Mesendoderm (in vitro differentiated cells): ENCODE results near the gene RAPGEF2.

Experiments used
- DNase-seq: peaks from one replicate; pipeline ENCODE4 v3.0.0; 2013
- H2AK5ac ChIP-seq: 2 replicates; pipeline ENCODE4 v1.6.1; 2013; ENCODE audit warnings: low read length, inconsistent platforms
- H2BK120ac ChIP-seq: 2 replicates; pipeline ENCODE4 v1.6.1; 2013; ENCODE audit warnings: low read depth, mild to moderate bottlenecking, low read length, moderate library complexity, mixed read lengths
- H2BK15ac ChIP-seq: replicated peaks from 2 replicates; pipeline ENCODE4 v1.6.1; 2013; ENCODE audit warnings: low read depth, mild to moderate bottlenecking, moderate library complexity
- H2BK5ac ChIP-seq: 2 replicates; pipeline ENCODE4 v1.6.1; 2013; ENCODE audit warnings: low read length, inconsistent platforms
- H3K18ac ChIP-seq: 2 replicates; pipeline ENCODE4 v1.6.1; 2013; ENCODE audit warnings: mild to moderate bottlenecking, low read length, mixed read lengths
- H3K23ac ChIP-seq: one replicate; pipeline ENCODE4 v1.6.1; 2013; ENCODE audit warnings: low read length
- H3K27ac ChIP-seq: 2 replicates; pipeline ENCODE4 v1.5.1; 2013; ENCODE audit warnings: low read depth, mild to moderate bottlenecking, inconsistent platforms, low read length, moderate library complexity
- H3K27me3 ChIP-seq: 2 replicates; pipeline ENCODE4 v1.6.1; 2013; ENCODE audit warnings: low read length, control low read depth, mild to moderate bottlenecking, inconsistent platforms; ENCODE audit not compliant: insufficient read depth, poor library complexity
- H3K36me3 ChIP-seq: 2 replicates; pipeline ENCODE4 v1.6.1; 2013; ENCODE audit warnings: low read length, inconsistent platforms; ENCODE audit not compliant: control insufficient read depth, insufficient read depth
- H3K4ac ChIP-seq: one replicate; pipeline ENCODE4 v1.6.1; 2013; ENCODE audit warnings: low read depth, mild to moderate bottlenecking, low read length, moderate library complexity
- H3K4me1 ChIP-seq: 2 replicates; pipeline ENCODE4 v1.6.1; 2013; ENCODE audit warnings: low read depth, low read length, inconsistent platforms; ENCODE audit not compliant: control insufficient read depth
- H3K4me2 ChIP-seq: 2 replicates; pipeline ENCODE4 v1.6.1; 2013; ENCODE audit warnings: low read length
- H3K4me3 ChIP-seq: 2 replicates; pipeline ENCODE4 v1.5.1; 2013; ENCODE audit warnings: mild to moderate bottlenecking, low read length
- H3K56ac ChIP-seq: one replicate; pipeline ENCODE4 v1.6.1; 2013; ENCODE audit warnings: low read length
- H3K79me1 ChIP-seq: 2 replicates; pipeline ENCODE4 v1.6.1; 2013; ENCODE audit warnings: low read length, inconsistent platforms
- H3K79me2 ChIP-seq: 2 replicates; pipeline ENCODE4 v1.6.1; 2013; ENCODE audit warnings: mild to moderate bottlenecking, low read length; ENCODE audit not compliant: control insufficient read depth, insufficient read depth
- H3K9ac ChIP-seq: 2 replicates; pipeline ENCODE4 v1.6.1; 2013; ENCODE audit warnings: low read length, inconsistent platforms
- H4K5ac ChIP-seq: one replicate; pipeline ENCODE4 v1.6.1; 2013; ENCODE audit warnings: low read length
- H4K8ac ChIP-seq: one replicate; pipeline ENCODE4 v1.6.1; 2013; ENCODE audit warnings: low read depth, mild to moderate bottlenecking, control low read depth, low read length, moderate library complexity
- WGBS: extraction: QIAGEN DNeasy Blood & Tissue Kit; methylation state at CpG from one replicate; pipeline ENCODE4 v1.1.7; 2013; ENCODE audit warnings: low lambda C conversion rate, missing lambda C conversion rate; ENCODE audit not compliant: insufficient coverage; ENCODE audit errors: extremely low coverage; 5-methylcytosine and 5-hydroxymethylcytosine counted together

RAPGEF2 gene

DNA sequence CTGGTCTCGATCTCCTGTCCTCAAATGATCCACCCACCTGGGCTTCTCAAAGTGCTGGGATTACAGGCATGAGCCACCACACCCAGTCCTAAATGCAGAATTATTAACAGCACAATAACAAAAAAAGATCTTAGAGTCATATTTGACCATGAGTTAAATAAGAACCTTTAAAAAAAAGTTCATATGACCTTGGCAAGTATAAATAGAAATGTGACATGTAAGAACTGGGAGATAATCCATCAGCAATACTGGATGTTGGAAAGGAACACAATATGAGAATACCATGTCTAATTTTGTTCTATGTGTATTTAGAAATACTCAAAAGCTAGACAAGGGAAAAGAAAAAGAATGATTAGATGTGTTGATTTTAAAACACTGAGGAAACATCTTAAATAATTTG is 231.6 kb downstream of the RAPGEF2 start:
- Histone ChIP-seq H3K56ac (no peak overlapping the region), H3K23ac (no peak overlapping the region), H3K27ac (no peak overlapping the region), H3K4ac (no peak overlapping the region), H2BK5ac (no peak overlapping the region), H3K36me3 (peaks cover 3% of the 10 kb centered on the region), H3K79me1 (no peaks in the 10 kb centered on the region), H2AK5ac (no peak overlapping the region), H3K4me2 (no peak overlapping the region), H3K27me3 (no peaks in the 10 kb centered on the region), H4K5ac (no peak overlapping the region), H3K4me1 (no peaks in the 10 kb centered on the region), H3K4me3 (no peak overlapping the region), H4K8ac (no peak overlapping the region), H2BK15ac (no peak overlapping the region), H2BK120ac (no peak overlapping the region), H3K79me2 (no peaks in the 10 kb centered on the region), H3K9ac (no peak overlapping the region), H3K18ac (no peak overlapping the region)
- no peak for DNase-seq
- WGBS, result no CpG with 5 or more reads among the region's 1 CpG

- no peaks in the 10 kb centered on the region for H3K4me1 ChIP-seq
- no peak overlapping the region for H2AK5ac ChIP-seq
- H4K5ac ChIP-seq, result no peak overlapping the region
- no peak overlapping the region for H2BK120ac ChIP-seq
- H3K56ac ChIP-seq, result no peak overlapping the region
- H3K79me1 ChIP-seq, result no peaks in the 10 kb centered on the region
- H3K27ac ChIP-seq, result no peak overlapping the region
- no peak overlapping the region for H3K4ac ChIP-seq
- no peaks in the 10 kb centered on the region for H3K27me3 ChIP-seq
- no peaks in the 10 kb centered on the region for H3K79me2 ChIP-seq
- no peak overlapping the region for H4K8ac ChIP-seq
- H3K4me3 ChIP-seq, result no peak overlapping the region
- no peak for DNase-seq
- WGBS, result no CpG with 5 or more reads among the region's 2 CpGs
- no peak overlapping the region for H3K23ac ChIP-seq
- no peak overlapping the region for H3K4me2 ChIP-seq
- no peak overlapping the region for H2BK15ac ChIP-seq
- peaks cover 5% of the 10 kb centered on the region for H3K36me3 ChIP-seq
- H3K18ac ChIP-seq, result no peak overlapping the region
- H3K9ac ChIP-seq, result no peak overlapping the region
- H2BK5ac ChIP-seq, result no peak overlapping the region
Observed at GRCh38 chr4:159337041-159337440, 234.2 kb downstream of the RAPGEF2 start.

GRCh38 chr4:159341522-159341921 is 238.6 kb downstream of the RAPGEF2 start:
- H2BK15ac ChIP-seq, result no peak overlapping the region
- no peaks in the 10 kb centered on the region for H3K4me1 ChIP-seq
- no peak overlapping the region for H4K8ac ChIP-seq
- no peak overlapping the region for H3K27ac ChIP-seq
- H2BK5ac ChIP-seq, result no peak overlapping the region
- no peak overlapping the region for H2AK5ac ChIP-seq
- H3K18ac ChIP-seq, result no peak overlapping the region
- H3K36me3 ChIP-seq, result peaks cover 7% of the 10 kb centered on the region
- H3K4ac ChIP-seq, result no peak overlapping the region
- H3K9ac ChIP-seq, result no peak overlapping the region
- no peaks in the 10 kb centered on the region for H3K27me3 ChIP-seq
- no peak overlapping the region for H3K23ac ChIP-seq
- no peaks in the 10 kb centered on the region for H3K79me2 ChIP-seq
- H3K79me1 ChIP-seq, result no peaks in the 10 kb centered on the region
- H2BK120ac ChIP-seq, result no peak overlapping the region
- H4K5ac ChIP-seq, result no peak overlapping the region
- no peak overlapping the region for H3K4me2 ChIP-seq
- DNase-seq, result no peak
- H3K56ac ChIP-seq, result no peak overlapping the region
- no peak overlapping the region for H3K4me3 ChIP-seq
- no CpG with 5 or more reads among the region's 2 CpGs for WGBS

DNA sequence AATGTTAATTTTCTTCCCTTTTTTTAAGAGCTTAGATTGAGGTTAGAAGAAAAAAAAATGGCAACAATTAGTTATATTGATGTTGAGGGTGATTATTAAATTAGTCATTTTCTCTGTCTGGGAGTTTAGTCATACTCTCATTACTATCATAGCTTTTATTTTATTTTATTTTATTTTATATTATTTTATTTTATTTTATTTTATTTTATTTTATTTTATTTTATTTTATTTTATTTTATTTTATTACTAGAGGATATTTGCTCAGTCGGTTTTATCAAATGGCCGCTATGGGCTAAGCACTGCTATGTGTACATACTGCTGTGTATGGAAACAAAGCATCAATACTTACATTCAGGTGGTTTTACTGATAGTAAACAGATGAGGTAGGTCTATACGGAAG is 239.5 kb downstream of the RAPGEF2 start:
- Histone ChIP-seq H3K36me3 (peaks cover 7% of the 10 kb centered on the region), H3K4me2 (no peak overlapping the region), H3K27me3 (no peaks in the 10 kb centered on the region), H2BK15ac (no peak overlapping the region), H3K23ac (no peak overlapping the region), H3K27ac (no peak overlapping the region), H3K18ac (no peak overlapping the region), H4K8ac (no peak overlapping the region), H2BK5ac (no peak overlapping the region), H3K4me1 (no peaks in the 10 kb centered on the region), H3K9ac (no peak overlapping the region), H3K4ac (no peak overlapping the region), H2BK120ac (no peak overlapping the region), H3K56ac (no peak overlapping the region), H3K79me1 (no peaks in the 10 kb centered on the region), H2AK5ac (no peak overlapping the region), H4K5ac (no peak overlapping the region), H3K79me2 (no peaks in the 10 kb centered on the region), H3K4me3 (no peak overlapping the region)
- DNase-seq, result no peak
- WGBS, result no CpG with 5 or more reads among the region's 3 CpGs

DNA sequence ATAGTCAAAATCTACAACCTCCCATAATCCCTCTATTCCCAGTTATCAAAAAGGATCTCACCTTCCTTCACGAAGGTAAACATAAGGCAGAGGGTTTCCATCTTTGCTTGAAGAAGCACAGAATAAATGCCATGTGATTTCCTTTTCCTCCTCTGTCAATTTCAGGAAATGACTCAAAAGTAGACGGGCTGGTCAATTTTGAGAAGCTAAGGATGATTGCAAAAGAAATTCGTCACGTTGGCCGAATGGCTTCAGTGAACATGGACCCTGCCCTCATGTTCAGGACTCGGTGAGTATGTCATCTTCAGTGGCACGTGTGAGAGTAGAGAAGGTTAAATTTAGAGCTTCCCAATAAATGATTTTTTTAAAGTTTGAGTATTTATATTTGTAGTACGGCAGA is 240.2 kb downstream of the RAPGEF2 start:
- Histone ChIP-seq H3K79me1 (no peaks in the 10 kb centered on the region), H3K4me1 (no peaks in the 10 kb centered on the region), H3K9ac (no peak overlapping the region), H3K79me2 (no peaks in the 10 kb centered on the region), H3K4ac (no peak overlapping the region), H3K27ac (no peak overlapping the region), H3K27me3 (no peaks in the 10 kb centered on the region), H3K4me3 (no peak overlapping the region), H3K56ac (no peak overlapping the region), H3K23ac (no peak overlapping the region), H3K4me2 (no peak overlapping the region), H4K8ac (no peak overlapping the region), H2BK5ac (no peak overlapping the region), H4K5ac (no peak overlapping the region), H3K18ac (no peak overlapping the region), H3K36me3 (peaks cover 7% of the 10 kb centered on the region), H2BK120ac (no peak overlapping the region), H2AK5ac (no peak overlapping the region), H2BK15ac (no peak overlapping the region)
- no peak for DNase-seq
- WGBS, result 100% methylated on average over 1 of the region's 8 CpGs

DNA sequence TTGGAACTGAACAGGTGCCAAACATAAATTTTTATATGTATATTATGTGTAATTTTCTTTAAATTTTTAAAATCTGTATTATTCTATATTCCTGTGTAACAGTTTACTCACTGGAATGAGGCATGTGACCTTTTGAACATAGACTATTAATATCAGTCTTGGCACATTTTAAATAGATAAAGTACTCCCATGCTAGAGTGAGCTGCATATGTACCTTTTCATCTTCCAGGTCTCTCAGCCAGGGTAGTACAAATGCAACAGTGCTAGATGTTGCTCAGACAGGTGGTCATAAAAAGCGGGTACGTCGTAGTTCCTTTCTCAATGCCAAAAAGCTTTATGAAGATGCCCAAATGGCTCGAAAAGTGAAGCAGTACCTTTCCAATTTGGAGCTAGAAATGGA is 242.0 kb downstream of the RAPGEF2 start:
- Histone ChIP-seq H3K4ac (no peak overlapping the region), H3K27ac (no peak overlapping the region), H3K36me3 (peaks cover 2% of the 10 kb centered on the region), H3K4me1 (no peaks in the 10 kb centered on the region), H2AK5ac (no peak overlapping the region), H4K8ac (no peak overlapping the region), H4K5ac (no peak overlapping the region), H3K9ac (no peak overlapping the region), H3K56ac (no peak overlapping the region), H3K23ac (no peak overlapping the region), H3K4me2 (no peak overlapping the region), H3K79me2 (no peaks in the 10 kb centered on the region), H3K79me1 (no peaks in the 10 kb centered on the region), H3K27me3 (no peaks in the 10 kb centered on the region), H3K4me3 (no peak overlapping the region), H2BK5ac (no peak overlapping the region), H2BK15ac (no peak overlapping the region), H3K18ac (no peak overlapping the region), H2BK120ac (no peak overlapping the region)
- DNase-seq, result no peak
- no CpG with 5 or more reads among the region's 4 CpGs for WGBS
